Fibroblast of gingiva (primary cell): ENCODE data around the gene MGARP.
A peak's percentile ranks its signal among the peaks of the same experiment; 100 is the strongest.
"Not testable (repeated sequence)": the region's sequence is repeated elsewhere in the genome, so short reads cannot be mapped to it uniquely, and the experiment has no call there.

Experiments
- DNase-seq: peaks from one replicate; pipeline ENCODE4 v3.0.0-alpha.2; 2011; ENCODE audit warnings: low read depth

Gene MGARP

DNA sequence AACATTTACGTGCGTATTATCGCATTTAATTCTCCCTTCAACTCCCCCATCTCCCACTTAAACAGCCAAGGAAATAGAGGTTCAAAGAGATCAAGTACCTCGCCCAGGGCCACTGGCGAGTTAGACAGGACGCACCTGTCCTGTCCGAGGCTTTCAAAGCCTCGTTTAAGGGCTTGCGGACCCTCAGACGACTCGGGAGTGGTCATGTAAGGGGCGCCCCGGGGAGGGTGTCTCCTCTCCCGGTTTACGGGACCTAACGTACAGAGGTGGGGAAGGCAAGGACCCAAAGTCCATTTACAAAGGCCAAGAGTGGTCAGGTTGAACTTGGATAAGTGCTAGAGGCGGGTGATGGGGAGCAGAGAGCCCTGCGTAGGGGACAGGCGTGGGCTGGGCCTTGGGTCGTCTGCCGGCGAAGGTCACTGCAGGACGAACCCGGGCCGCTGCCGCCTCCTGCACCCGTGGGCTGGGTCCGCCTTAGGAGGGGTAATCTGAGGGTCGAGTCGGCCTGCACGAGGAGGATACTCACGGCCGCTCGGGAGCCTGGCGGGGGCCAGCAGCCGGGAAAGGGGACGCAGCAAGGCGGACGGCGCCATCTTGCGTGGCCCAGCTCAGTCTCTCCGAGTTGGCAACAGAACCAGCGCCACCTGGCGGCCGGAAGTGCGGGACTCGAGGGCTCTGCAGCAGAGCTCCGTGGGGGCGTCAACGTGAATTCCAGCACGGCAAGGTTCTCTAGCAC lies 15.3 kb upstream of the MGARP start:
- peak; percentile 89 for DNase-seq

DNA sequence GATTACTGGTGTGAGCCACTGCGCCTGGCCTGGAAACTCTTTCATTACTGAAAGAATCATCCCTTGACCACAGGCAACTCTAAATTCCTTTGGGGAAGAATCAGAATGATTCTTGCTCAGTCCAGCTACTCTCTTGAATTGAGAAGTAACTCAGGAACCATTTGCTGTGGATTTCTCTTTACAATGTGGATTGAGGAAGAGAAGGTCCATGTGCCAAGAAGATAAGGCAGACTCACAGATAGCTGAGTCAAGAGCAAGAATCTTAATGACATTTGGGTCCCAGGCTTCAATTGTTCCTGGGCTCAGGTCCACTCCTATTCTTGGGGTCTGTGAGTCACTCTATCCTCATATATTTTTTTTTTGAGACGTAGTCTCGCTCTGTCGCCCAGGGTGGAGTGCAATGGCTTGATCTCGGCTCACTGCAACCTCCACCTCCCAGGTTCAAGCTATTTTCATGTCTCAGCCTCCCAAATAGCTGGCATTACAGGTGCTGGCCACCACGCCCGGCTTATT lies 6.2 kb upstream of the MGARP start:
- DNase-seq, result no peak

DNA sequence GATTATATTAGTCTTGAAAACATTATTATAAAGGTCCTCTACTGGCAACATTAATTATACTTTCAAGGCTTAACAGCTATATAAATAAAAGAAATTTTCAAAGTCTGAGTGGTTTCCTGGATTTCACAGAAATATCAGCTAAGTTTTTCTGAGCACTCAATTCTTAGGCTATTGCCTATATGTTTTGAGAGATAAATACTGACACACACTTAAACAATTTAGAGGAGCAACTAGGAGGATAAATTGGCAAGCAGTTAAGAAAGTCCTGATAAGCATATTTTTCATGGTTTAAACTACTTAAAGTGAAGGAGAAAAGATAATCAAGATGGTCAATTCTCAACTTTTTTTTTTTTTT lies 2.7 kb upstream of the MGARP start:
- no peak for DNase-seq

DNA sequence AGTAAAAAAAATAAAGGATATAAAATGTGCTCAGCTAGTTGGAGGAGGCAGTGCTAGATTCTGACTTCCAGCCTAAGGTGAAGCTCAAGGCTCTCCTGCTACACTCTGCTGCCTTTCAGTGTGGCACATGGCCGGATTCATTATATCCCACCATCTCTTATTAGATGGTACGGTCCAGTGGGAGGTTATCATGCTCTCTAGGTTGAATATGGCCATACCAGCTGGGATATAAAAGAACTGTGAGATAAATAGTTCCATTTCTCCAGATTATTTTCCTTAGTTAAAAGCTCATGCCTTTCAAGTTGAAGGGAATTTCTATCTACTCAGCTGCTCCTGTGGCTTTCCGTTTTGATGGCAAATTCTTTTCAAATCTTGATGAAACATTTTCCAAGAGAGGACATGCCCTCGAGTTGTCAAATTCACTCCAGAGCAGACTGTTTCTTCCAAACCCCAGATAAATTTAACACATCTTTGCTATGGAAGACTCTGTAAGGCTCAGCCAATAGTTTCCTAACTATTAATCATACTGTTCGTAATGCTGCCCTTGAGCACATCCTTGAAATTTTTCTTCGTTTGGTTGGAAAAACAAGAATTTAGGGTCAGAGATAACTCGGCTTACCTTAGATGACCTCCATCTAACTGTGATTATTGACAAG lies 2.2 kb upstream of the MGARP start:
- DNase-seq, result no peak

DNA sequence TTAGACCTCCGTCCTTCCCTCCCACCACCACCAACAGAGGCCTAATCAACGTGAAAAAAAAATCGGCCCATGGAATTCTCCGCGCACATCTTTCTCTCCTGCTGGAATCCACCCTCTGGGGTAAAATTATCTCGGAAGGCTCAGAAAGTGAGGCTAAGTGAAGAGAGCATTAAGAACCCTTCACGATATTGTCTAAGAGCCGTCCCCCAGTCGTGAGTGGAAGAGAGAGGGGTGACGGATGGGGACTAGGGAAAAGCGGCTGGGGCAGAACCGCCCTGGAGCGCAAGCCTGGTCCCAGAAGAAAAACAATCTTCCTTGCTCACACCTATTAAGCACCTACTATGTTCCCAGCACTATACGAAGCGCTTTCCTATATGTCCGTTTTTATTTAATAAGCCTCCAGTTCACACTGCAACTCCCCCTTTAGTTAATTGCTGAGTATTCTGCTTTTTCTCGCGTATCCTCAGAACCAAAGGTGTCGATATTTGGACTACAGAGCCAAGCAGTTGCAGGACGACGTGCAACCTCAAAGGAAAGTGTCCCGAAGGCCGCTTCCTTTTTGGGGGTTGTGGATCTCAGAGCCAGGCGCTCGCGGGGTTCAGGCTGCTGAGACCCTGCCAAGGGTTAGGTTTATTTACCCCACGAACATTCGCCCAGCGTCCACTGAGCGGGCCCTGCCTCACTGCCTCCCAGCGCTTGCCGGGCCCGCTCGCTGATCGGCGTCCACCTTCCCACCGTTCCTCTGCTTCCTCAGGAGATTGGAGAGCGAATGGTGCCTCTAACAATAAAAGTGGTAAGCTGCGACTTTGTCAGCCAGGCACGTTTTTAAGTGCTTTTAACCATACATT lies 889 bp downstream of the MGARP start:
- no peak for DNase-seq

DNA sequence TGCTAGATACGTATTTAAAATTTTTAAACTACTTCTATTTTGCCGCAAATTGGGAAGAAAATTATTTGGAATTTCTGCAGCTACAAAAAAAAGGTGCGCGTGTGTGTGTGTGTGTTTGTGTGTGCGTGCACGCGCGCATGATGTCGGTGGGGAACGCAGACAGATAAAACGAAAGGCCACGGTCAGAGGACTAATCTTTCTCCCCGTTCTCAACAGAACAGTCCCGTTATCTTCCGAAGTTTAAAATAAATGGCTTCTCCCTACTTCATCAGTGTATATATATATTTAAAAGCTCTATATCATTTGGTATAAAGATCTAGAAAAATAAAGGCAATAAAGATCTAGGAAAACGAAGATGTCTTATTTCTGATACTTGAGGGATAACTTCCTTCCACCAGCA lies 1.5 kb downstream of the MGARP start:
- DNase-seq, result no peak

DNA sequence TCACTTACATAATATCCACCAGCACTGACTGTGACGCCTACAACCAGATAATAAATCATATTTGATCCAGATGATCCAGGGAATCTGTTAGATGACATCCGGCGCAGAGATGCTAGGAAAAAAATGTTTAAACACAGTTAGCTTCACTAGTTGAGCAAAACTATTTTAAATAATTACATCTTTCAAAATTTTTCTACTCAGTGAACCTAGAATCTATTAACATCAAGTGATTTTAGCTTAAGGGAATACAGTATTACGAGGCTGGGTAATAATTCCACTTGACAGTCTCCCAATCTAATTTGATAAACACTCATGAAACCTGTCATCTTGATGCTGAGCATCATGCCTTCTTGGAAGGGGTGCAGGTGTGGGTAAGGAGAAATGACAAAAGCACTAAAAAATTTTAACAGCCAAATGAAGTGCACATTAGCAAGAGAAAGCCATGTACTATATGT lies 4.7 kb downstream of the MGARP start:
- no peak for DNase-seq

DNA sequence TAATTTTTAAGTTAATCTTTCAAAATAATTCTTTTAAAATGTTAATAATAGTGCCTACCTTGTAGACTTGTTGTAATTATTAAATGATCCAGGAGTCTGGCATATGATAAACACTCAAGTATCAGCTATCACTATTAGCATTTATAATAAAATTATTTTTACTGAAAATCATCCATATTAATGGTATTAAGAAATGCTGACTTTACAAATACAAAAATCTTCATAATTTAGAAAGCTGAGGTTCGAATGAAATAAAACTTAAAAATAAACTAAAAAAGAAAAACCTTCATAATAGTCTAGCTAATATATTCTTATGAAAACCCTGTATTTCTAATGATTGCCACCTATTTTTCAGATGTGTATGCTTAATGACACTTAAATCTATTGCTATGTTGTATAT lies 5.2 kb downstream of the MGARP start:
- DNase-seq, result no peak

DNA sequence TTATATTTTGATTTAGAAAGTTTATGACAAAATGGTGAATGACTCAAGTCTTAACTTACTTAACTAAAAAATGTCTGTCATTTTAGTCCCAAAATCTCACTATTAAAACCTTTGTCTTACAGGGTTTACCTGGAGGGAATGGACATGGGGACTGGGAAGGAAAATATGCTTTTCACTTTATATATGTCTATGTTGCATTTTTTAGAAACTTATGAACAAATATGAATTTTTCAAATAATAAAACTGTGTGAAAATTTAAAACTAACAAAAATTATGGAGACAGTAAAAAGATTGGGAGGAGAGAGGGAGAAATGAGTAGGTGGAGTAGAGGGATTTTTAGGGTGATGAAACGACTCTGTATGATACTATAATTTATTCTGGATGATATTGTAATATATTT lies 6.2 kb downstream of the MGARP start:
- no peak for DNase-seq

DNA sequence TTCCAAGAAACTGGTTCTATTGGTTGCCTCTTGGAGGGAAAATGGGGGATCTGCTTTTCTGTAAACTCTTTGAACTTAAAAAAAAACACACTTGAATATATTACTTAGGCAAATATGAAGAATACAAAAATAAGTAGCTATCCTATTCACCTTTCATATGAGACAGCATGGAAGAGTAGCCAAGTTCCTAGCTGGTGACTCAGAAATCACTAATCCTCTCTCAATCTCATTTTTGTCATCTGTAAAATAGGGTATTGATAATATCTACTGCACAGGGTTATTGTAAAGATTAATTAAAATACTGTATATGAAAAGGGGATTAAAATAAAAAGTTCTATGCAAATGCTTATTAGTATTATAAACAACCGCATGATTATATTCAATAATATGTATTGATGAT lies 12.7 kb downstream of the MGARP start:
- DNase-seq, result no peak

DNA sequence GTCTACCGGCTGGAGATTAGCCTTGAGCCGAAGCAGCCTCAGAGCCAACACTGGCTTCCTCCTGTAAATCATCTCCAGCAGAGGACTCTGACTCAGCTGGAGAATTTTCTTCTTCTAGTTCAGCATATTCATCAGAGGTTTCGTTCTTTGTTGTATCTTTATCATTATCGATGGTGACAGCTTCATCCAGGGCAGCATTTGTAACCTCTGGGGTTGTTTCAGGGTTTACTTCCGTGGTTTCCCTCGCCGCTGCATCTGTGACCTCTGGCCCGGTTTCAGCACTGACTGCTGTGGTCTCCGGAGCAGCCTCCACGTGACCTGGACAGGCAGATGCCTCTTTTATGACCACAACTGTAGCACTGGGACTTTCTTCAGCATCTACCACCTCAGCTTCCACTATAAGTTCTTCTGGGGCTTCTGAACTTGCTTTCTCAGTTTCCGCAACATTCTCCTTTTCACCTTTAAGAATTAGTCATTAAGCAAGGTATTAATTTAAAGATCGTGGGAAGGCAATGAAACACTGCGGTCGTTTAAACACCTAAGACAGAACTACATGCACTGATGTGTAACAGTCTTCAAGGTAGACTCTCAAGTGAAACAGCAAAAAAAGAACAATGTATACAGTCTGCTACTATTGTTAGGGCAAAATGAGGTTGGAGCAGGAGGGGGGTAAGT lies 13.3 kb downstream of the MGARP start:
- peak; percentile 60 for DNase-seq

DNA sequence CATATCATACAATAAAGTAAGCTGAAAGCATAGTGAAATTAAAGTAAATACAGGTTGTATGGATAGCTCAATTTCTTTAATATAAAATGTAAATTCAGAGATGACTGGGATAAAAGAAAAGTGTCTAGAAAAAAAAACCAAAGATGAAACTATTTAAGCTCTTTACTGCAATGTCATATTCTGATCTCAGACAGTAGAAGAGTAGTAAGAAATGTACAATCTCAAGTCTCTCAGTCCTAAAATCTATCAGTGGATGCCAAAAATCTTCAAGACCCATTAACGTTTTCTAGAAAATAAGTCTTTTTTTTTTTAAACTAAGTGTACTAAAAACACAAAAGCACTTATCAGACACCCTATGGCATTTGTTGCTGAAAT lies 13.8 kb downstream of the MGARP start:
- no peak for DNase-seq

DNA sequence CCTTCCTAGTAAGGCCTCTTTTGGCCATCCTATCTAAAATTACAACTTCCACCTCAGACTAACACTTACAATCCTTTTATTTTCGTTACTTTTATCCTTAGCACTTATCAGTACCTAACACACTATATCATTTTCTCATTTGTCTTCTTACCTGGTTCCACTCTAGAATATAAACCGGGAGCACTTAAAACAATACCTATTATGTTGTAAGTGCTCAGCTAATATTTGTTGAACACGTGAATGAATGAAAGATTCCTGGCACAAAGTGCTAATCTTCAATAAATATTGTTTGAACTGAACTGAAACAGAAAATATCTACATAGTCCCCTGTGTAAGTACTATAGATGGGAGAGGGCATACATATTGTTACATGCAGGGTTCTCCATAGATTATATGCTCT lies 14.4 kb downstream of the MGARP start:
- no peak for DNase-seq

DNA sequence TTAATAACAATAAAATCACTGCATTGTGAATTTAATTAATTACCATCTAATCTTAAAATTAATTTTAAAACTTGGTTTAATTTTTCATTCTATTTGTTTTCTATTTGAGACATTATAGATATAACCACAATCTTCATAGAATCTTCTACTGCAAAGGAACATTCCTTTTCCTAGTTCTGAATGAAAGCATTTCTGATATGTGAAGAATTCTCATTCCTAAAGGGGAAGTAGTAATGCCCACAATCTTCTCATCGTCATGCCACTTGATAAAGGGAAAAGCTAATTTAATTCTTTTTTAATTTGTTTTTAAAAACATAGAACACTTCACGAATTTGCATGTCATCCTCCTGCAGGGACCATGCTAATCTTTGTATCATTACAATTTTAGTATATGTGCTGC lies 23.7 kb downstream of the MGARP start:
- no peak for DNase-seq

DNA sequence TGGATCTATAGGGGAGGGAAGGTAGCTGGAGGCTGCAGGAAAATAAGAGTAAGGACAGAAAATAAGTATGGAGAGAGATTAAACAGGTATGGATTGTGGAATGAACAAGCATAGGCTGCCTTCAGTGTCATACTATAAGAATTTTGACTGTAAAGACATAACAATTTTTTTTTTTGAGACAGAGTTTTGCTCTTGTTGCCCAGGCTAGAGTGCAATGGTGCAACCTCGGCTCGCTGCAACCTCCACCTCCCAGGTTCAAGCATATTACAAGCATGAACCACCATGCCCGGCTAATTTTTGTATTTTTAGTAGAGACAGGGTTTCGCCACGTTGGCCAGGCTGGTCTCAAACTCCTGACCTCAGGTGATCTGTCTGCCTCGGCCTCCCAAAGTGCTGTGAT lies 24.4 kb downstream of the MGARP start:
- DNase-seq, result not testable (repeated sequence)

DNA sequence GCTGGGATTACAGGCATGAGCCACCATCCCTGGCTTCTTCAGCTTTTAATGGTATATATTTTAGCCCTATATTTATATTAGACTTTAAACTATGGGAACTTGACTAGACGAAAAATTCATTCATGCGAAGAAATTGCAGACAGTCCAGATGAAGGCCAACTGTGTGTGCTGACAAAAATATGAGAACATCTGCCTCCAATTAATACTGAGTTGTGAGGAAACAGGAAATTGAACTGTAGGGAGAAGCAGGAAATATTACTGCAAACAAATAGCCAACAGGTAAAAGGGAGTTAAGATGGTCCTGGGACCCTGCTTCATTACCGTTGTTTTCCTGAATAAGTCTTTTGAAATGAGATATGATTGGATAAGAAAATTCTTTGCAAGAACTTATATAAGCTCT lies 26.3 kb downstream of the MGARP start:
- DNase-seq, result peak; percentile 43

DNA sequence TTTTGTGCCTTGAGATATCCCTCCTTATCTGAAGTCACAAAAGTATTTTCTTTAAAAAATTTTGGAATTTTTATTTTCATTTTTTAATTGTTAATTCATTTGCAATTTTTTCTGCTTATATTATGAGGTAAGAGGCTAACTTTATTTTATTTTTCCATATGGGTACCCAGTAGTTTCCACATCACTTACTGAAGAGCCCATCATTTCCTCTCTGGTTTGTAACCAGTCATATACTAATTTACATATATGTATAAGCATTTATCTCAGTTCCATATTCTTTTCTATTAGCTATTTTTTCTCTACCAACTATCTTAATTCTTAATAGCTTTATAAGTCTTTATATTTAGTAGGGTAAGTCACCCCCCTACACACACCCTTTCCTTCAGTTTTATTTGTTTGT lies 27.0 kb downstream of the MGARP start:
- no peak for DNase-seq

DNA sequence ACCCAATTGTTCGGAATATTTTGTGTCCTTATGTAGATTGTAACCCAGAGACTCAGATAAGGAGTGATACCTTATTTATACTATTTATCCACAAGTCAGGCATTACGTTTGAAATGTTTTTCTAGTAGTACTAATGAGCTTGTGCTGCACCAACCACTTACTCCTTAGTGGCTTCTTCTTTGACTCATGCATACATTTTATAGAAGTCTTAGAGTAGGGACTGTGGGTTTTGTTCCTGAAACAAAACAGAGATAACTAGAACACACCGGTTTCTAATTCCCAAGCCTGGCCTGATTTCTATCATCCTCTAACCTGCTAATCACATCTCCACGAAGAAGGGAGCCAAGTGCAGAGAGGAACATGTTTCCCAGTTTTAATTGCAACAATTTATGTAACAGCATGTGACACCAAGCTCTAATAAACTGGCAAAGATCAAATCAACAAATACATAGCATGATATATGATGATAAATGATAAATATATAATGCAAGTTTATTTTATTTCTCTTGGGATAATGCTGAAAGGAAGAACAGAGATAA lies 32.3 kb downstream of the MGARP start:
- DNase-seq, result no peak

DNA sequence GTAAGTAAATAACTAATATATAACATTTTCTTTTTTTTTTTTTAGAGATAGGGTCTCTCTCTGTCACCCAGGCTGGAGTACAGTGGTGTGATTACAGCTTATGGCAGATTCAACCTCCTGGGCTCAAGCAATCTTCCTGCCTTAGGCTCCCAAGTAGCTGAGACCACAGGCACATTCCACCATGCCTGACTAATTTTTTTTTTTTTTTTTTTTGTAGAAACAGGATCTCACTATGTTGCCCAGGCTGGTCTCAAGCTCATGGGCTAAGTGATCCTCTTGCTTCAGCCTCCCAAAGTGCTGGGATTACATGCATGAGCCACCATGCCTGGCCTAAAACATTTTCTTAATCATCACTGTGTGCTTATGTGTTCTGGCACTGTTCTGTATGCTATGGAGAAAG lies 32.8 kb downstream of the MGARP start:
- DNase-seq, result no peak

DNA sequence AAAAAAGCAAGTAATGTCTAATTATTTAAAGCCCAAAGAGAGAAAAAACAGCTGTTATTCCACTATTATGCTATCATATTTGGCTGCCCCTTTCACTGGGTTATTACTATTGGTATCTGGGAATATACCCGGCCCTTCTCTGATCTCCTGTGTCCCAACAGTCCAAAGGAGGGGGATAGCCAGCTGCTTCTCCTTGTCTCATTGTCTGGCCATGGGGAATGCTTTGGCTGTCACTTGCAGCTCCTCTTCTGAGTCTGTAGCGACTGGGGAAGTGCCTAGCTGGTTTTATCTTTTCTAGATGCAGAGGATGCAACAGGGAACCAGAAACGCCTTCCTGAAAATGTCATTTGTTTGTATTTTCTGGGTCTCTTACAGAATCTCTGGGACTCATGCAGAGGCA lies 33.9 kb downstream of the MGARP start:
- DNase-seq, result no peak

DNA sequence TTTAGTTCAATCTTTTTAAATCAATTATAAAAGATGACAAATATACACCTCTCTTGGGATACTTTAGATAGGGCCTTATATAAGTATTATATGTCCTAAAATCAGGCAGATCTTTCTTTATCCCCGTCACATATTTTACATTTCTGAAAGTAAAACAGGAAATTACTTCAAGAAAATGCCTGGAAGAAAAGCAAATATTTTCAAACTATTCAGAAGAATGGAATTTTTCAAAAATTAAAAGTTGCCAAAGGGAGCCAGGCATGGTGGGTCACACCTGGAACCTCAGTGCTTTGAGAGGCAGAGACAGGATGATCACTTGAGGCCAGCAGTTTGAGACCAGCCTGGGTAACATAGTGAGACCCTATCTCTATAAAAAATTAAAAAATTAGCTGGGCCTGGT lies 34.4 kb downstream of the MGARP start:
- no peak for DNase-seq
